Measurements from ENCODE around the gene CHMP1B.

DNA sequence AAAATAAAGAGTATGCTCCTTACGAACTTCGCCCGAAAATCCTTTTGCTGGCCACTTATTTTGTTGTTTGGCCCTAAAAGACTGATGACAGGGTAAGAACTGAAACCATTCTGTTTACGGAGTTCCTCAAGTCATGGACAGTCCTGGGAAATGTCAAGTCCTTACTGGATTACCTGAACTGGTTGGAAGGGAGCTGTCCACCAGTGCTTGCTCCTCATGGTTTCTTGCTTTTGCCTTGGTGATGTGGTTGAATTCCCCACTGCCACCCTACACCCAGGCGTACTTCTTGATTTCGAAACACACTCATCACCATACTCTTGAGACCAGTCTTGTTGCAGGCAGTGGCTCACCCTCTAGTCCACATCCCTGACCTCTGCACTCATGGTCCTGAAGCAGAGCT is 49.1 kb upstream of the CHMP1B start:
- TF ChIP-seq POLR2AphosphoS5 (IDR thresholded peaks at IDR 0.05; ENCODE audit: control insufficient read depth, insufficient read depth, low read depth, low read length) (no peak), RNF2 (IDR thresholded peaks at IDR 0.05) (no peak), ZNF76 (CRISPR knock-in tag; IDR thresholded peaks at IDR 0.05; ENCODE audit: borderline replicate concordance) (no peak), ZNF143 (CRISPR knock-in tag; IDR thresholded peaks at IDR 0.05) (no peak), ZEB2 (IDR thresholded peaks at IDR 0.05) (no peak), SAP30 (IDR thresholded peaks at IDR 0.05; ENCODE audit: borderline replicate concordance, insufficient read depth, low read depth, low read length, poor library complexity, severe bottlenecking) (no peak), MTA2 (IDR thresholded peaks at IDR 0.05; ENCODE audit: low read depth) (no peak), RFX5 (IDR thresholded peaks at IDR 0.05; ENCODE audit: low read depth, low read length) (no peak)
- TF ChIP-seq, protein P1, sequence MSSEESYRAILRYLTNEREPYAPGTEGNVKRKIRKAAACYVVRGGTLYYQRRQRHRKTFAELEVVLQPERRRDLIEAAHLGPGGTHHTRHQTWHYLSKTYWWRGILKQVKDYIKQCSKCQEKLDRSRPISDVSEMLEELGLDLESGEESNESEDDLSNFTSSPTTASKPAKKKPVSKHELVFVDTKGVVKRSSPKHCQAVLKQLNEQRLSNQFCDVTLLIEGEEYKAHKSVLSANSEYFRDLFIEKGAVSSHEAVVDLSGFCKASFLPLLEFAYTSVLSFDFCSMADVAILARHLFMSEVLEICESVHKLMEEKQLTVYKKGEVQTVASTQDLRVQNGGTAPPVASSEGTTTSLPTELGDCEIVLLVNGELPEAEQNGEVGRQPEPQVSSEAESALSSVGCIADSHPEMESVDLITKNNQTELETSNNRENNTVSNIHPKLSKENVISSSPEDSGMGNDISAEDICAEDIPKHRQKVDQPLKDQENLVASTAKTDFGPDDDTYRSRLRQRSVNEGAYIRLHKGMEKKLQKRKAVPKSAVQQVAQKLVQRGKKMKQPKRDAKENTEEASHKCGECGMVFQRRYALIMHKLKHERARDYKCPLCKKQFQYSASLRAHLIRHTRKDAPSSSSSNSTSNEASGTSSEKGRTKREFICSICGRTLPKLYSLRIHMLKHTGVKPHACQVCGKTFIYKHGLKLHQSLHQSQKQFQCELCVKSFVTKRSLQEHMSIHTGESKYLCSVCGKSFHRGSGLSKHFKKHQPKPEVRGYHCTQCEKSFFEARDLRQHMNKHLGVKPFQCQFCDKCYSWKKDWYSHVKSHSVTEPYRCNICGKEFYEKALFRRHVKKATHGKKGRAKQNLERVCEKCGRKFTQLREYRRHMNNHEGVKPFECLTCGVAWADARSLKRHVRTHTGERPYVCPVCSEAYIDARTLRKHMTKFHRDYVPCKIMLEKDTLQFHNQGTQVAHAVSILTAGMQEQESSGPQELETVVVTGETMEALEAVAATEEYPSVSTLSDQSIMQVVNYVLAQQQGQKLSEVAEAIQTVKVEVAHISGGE (CRISPR knock-in tag; IDR thresholded peaks at IDR 0.05) = no peak
